Neural progenitor cell (in vitro differentiated cells): ENCODE measurements around the gene GMDS.

ENCODE experiments used
- CTCF ChIP-seq: fragments of 200-600 bp; sonication (generic); IDR thresholded peaks from 2 replicates; pipeline ENCODE4 v1.5.1; 2017; ENCODE audit warnings: antibody characterized with exemption, mild to moderate bottlenecking
- EZH2 ChIP-seq: fragments of 200-600 bp; sonication (generic); IDR thresholded peaks from 2 replicates; pipeline ENCODE4 v1.6.1; 2017; ENCODE audit warnings: antibody characterized with exemption, mild to moderate bottlenecking, moderate library complexity
- EZH2phosphoT487 ChIP-seq: fragments of 200-600 bp; sonication (generic); IDR thresholded peaks from 2 replicates; pipeline ENCODE4 v1.6.1; 2017; ENCODE audit warnings: antibody characterized with exemption

DNA sequence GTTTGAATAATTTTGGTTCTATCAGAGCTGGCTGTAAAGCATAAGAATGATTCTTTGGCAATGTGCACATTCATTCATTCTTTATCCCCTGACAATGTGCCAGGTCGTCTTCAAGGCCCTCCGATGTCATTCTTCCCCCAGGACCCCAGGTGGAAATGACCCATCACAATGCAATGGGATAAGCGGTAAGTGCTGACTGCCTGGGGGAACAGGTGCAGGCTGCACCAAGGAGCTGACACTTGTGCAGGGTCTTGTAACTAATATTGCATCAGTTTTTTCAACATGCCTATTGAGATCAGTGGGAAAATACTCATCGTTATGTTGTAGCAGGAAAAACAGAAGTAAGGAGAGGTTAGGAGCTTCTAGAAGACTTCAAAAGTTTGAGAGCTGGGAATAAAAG, 530.1 kb downstream of the GMDS start:
- TF ChIP-seq EZH2 (no peak), CTCF (no peak), EZH2phosphoT487 (no peak)
